Activated naive CD8-positive, alpha-beta T cell treated with anti-CD3 and anti-CD28 coated beads, Interleukin-2, amount 50 U/mL, for 24 hours (primary cell): ENCODE results near the gene NCKIPSD.

Experiments
- ATAC-seq: fragments of 150-1000 bp; cut with Tn5 transposase; one replicate; pipeline ENCODE4 v1.10.0; 2021
- DNase-seq: peaks from one replicate; pipeline ENCODE4 v3.0.0; 2021
- H3K27ac Mint-ChIP-seq: one replicate; pipeline ENCODE4 v1.8.0; 2021; ENCODE audit warnings: mild to moderate bottlenecking, mixed read lengths
- H3K27me3 Mint-ChIP-seq: one replicate; pipeline ENCODE4 v1.8.0; 2021; ENCODE audit warnings: mixed read lengths
- H3K36me3 Mint-ChIP-seq: one replicate; pipeline ENCODE4 v1.8.0; 2021; ENCODE audit warnings: low read depth, mixed read lengths
- H3K4me1 Mint-ChIP-seq: one replicate; pipeline ENCODE4 v1.8.0; 2021; ENCODE audit warnings: mixed read lengths
- H3K4me3 Mint-ChIP-seq: one replicate; pipeline ENCODE4 v1.8.0; 2021; ENCODE audit warnings: mild to moderate bottlenecking, moderate library complexity, mixed read lengths
- H3K9me3 Mint-ChIP-seq: one replicate; pipeline ENCODE4 v1.8.0; 2021; ENCODE audit warnings: mixed read lengths

The NCKIPSD gene

DNA sequence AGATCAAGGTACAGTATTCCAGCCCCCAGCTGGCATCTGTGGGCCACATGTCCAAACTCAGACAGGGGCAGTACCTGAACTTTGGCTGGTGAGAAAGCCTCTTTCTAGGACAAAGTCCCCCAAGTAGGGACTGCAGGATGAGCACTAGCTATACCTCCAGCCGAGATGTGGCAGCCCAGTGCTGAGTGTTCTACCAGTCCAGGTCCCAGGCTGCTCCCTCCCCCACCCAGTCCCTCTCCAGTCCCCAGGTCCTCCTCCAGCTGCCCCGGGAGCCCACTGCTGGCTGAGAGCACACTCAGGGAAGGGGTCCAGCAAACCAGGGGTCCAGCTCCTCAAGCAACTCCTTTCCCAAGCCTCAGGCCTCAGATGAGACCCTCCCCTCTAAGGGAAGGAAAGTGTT is 52.0 kb downstream of the NCKIPSD start:
- Mint-ChIP-seq H3K27ac (no peak overlapping the region), H3K4me1 (peaks cover 21% of the 10 kb centered on the region), H3K27me3 (no peaks in the 10 kb centered on the region), H3K36me3 (peaks cover 5% of the 10 kb centered on the region), H3K9me3 (no peaks in the 10 kb centered on the region), H3K4me3 (no peak overlapping the region)
- no peak for DNase-seq
- ATAC-seq = no peak

DNA sequence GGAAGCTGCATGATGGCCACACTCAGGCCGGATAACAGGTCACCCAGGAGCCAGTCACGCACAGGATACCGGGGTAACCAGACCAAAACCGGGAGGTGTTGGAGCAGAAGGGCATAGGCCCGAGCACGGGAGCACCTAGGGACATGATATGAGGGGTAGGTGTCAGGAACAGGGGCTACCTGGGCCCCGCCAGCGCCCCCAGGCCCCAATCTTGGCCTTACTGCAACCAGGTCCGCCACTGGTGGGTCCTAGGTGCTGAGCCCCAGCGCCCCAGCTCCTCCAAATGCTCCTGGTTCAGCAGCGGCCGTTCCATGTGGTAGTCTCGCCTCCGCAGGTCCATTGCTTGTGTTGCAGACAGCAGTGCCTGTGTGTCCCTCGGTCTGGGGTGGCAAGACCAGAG is 52.5 kb downstream of the NCKIPSD start:
- no peak for ATAC-seq
- peaks cover 6% of the 10 kb centered on the region for H3K36me3 Mint-ChIP-seq

DNA sequence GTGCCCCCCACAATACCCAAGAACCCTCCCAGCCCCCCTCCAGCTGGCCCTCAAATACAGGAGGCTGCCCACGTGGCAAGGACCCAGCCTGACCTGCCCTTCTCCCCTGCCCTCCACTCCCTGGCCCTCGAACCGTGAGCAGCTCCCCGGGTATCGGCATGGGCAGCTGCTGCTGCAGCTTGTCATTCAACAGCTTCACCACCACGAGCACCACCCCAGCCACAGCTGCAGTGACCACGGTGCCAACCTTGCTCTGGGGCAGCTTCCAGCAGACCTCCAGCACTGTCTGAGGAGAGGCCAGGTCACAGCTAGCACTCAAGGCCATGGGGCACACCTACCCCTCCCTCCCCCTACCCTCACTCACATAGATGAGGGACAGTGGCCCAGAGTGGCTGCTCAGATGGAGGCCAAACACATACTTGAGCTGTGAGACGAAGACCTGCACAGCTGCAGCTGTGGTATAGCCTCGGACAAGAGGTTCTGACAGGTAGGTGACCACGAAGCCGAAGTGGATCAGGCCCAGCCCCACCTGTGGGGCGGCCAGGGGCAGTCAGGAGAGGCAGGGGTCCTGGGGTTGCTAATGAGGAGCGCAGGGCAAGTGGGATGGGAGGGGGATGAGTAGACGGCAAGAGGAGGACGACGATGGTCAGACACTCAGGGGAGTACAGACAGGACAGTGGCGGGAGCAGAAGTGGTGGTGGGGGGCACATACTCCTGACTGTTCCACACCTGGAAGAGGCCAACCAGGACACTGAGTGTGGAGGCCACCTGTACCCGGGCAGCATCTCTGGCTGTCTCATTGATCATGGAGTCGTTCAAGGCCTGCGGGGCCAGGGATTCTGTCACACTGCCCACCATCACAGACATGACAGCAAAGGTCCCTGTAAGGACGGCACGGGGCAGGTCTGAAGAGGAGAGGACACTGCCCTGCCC is 53.9 kb downstream of the NCKIPSD start:
- no peak overlapping the region for H3K4me3 Mint-ChIP-seq

More for the DNA sequence above, 52.5 kb downstream of the NCKIPSD start:
- H3K4me1 Mint-ChIP-seq = peaks cover 21% of the 10 kb centered on the region
- H3K4me3 Mint-ChIP-seq = no peak overlapping the region
- DNase-seq = no peak
- no peaks in the 10 kb centered on the region for H3K9me3 Mint-ChIP-seq
- no peaks in the 10 kb centered on the region for H3K27me3 Mint-ChIP-seq
- no peak overlapping the region for H3K27ac Mint-ChIP-seq

GRCh38 chr3:48630833-48631232 is 54.9 kb downstream of the NCKIPSD start:
- ATAC-seq = no peak
- peaks cover 13% of the 10 kb centered on the region for H3K36me3 Mint-ChIP-seq
- peaks cover 8% of the 10 kb centered on the region for H3K4me1 Mint-ChIP-seq
- H3K27me3 Mint-ChIP-seq = no peaks in the 10 kb centered on the region
- H3K27ac Mint-ChIP-seq = no peak overlapping the region
- no peak for DNase-seq
- no peaks in the 10 kb centered on the region for H3K9me3 Mint-ChIP-seq
- no peak overlapping the region for H3K4me3 Mint-ChIP-seq

More for the DNA sequence above, 53.9 kb downstream of the NCKIPSD start:
- H3K27ac Mint-ChIP-seq = no peak overlapping the region
- peaks cover 10% of the 10 kb centered on the region for H3K36me3 Mint-ChIP-seq
- no peaks in the 10 kb centered on the region for H3K27me3 Mint-ChIP-seq
- peaks cover 16% of the 10 kb centered on the region for H3K4me1 Mint-ChIP-seq
- no peak for ATAC-seq
- no peak for DNase-seq
- no peaks in the 10 kb centered on the region for H3K9me3 Mint-ChIP-seq

- Mint-ChIP-seq H3K27ac (no peak overlapping the region), H3K36me3 (peaks cover 13% of the 10 kb centered on the region)
- no peak for ATAC-seq
These were observed 55.3 kb downstream of the NCKIPSD start for GRCh38 chr3:48630407-48630806.

DNA sequence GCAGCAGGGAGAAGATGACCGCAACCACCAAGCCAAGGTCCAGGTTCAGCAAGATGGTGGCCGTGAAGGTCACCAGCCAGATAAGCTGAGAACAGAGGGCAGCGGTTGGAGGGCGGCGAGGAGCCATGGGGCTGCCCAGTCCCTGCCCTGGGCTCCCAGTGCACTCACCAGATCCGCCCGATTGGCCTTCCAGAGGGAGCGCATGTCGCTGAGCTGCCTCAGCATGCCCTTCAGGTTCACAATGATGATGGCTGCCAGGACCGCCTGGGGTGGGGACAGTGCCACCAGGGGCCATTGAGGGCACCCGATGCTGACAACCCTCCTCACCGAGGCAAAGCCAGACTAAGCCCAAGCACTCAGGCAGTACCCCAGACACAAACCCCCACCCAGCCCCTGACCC is 55.8 kb downstream of the NCKIPSD start:
- Mint-ChIP-seq H3K9me3 (no peaks in the 10 kb centered on the region), H3K36me3 (peaks cover 13% of the 10 kb centered on the region), H3K27ac (no peak overlapping the region), H3K4me3 (no peak overlapping the region), H3K27me3 (no peaks in the 10 kb centered on the region), H3K4me1 (peaks cover 7% of the 10 kb centered on the region)
- no peak for ATAC-seq
- DNase-seq = no peak

More at GRCh38 chr3:48630407-48630806, 55.3 kb downstream of the NCKIPSD start:
- no peak for DNase-seq
- H3K4me1 Mint-ChIP-seq = peaks cover 7% of the 10 kb centered on the region
- no peaks in the 10 kb centered on the region for H3K27me3 Mint-ChIP-seq
- no peak overlapping the region for H3K4me3 Mint-ChIP-seq
- H3K9me3 Mint-ChIP-seq = no peaks in the 10 kb centered on the region

GRCh38 chr3:48628277-48629017 is 57.3 kb downstream of the NCKIPSD start:
- DNase-seq (no peak), ATAC-seq (no peak)
- H3K9me3 Mint-ChIP-seq = no peaks in the 10 kb centered on the region
- H3K4me1 Mint-ChIP-seq = no peaks in the 10 kb centered on the region
- no peak overlapping the region for H3K27ac Mint-ChIP-seq
- H3K27me3 Mint-ChIP-seq = no peaks in the 10 kb centered on the region
- peaks cover 13% of the 10 kb centered on the region for H3K36me3 Mint-ChIP-seq
- no peak overlapping the region for H3K4me3 Mint-ChIP-seq

- Mint-ChIP-seq H3K4me3 (no peak overlapping the region), H3K27ac (no peak overlapping the region), H3K9me3 (no peaks in the 10 kb centered on the region), H3K4me1 (no peaks in the 10 kb centered on the region), H3K27me3 (no peaks in the 10 kb centered on the region), H3K36me3 (peaks cover 10% of the 10 kb centered on the region)
- ATAC-seq (peak; percentile 6), DNase-seq (no peak)
These were observed 60.1 kb downstream of the NCKIPSD start for GRCh38 chr3:48625600-48625999.

GRCh38 chr3:48624767-48625166 is 60.9 kb downstream of the NCKIPSD start:
- Mint-ChIP-seq H3K36me3 (peaks cover 11% of the 10 kb centered on the region), H3K27ac (no peak overlapping the region), H3K4me3 (no peak overlapping the region), H3K4me1 (no peaks in the 10 kb centered on the region), H3K27me3 (no peaks in the 10 kb centered on the region), H3K9me3 (no peaks in the 10 kb centered on the region)
- DNase-seq = no peak
- ATAC-seq = no peak

GRCh38 chr3:48623851-48624547 is 61.7 kb downstream of the NCKIPSD start:
- H3K27ac Mint-ChIP-seq = no peak overlapping the region
- DNase-seq = no peak
- H3K4me1 Mint-ChIP-seq = no peaks in the 10 kb centered on the region
- H3K9me3 Mint-ChIP-seq = peaks cover 2% of the 10 kb centered on the region
- ATAC-seq = no peak
- H3K36me3 Mint-ChIP-seq = peaks cover 11% of the 10 kb centered on the region
- no peaks in the 10 kb centered on the region for H3K27me3 Mint-ChIP-seq
- H3K4me3 Mint-ChIP-seq = no peak overlapping the region
